K562 (cell line): ENCODE data around the gene ECE2. TPM values are rescaled to one million over a fixed set of nuclear protein-coding genes. Genes with fewer than 3 reads are reported as not detected.

Experiments used
- ATAC-seq: fragments of 200-7000 bp; cut with Tn5 transposase; 3 replicates; pipeline ENCODE4 v1.9.1; 2020; ENCODE audit warnings: moderate library complexity
- BruUV-seq: library from RNA; stranded (reverse); fragments of 400-500 nt; replicated peaks from 2 replicates; lab custom pipeline; 2021; lab: Mats Ljungman, UMichigan
- CTCF ChIA-PET: fragments of 300-600 bp; formaldehyde crosslinking; extraction: SDS; loops from one replicate; lab custom pipeline; 2021; ENCODE audit warnings: low intra/inter-chr PET ratio; lab: Yijun Ruan, JAX
- POLR2A ChIA-PET: fragments of 300-600, 350-650 bp; sonication (Branson Sonifier 250); formaldehyde crosslinking; extraction: SDS; loops from one replicate; lab custom pipeline; 2021; ENCODE audit warnings: antibody characterized with exemption, inconsistent platforms; lab: Yijun Ruan, JAX
- DNase-seq, 4 experiments: peaks; one replicate each; pipeline versions ENCODE4 v3.0.0 to v3.0.0-alpha.2; 2011 to 2018; ENCODE audit warnings: low spot score in 3 of 4, mixed read lengths in 3 of 4; ENCODE audit errors: extremely low read depth in 1 of 4
- FAIRE-seq: peaks from 2 replicates; lab custom pipeline; 2011; peaks lifted over from hg19 to GRCh38; lab: Jason Lieb, UNC
- H2AFZ ChIP-seq: 2 replicates; pipeline ENCODE4 v1.6.0; 2011; ENCODE audit warnings: low read depth, low read length, control low read depth, inconsistent platforms
- H3K27ac ChIP-seq: fragments of 200-600 bp; 3 replicates; pipeline ENCODE4 v1.8.0; 2011; ENCODE audit warnings: low read depth, mild to moderate bottlenecking, control low read depth, inconsistent platforms, low read length, moderate library complexity, mixed read lengths; ENCODE audit errors: extremely low read depth
- H3K27me3 ChIP-seq, 2 experiments: fragments of 300-600 bp in 1 of 2; 2 replicates in 1 of 2; 3 replicates in 1 of 2; pipeline versions ENCODE4 v1.6.0 to v1.8.0; 2011; ENCODE audit warnings: inconsistent platforms in 2 of 2, low read length in 2 of 2, mild to moderate bottlenecking in 1 of 2, mixed read lengths in 1 of 2, moderate library complexity in 1 of 2; ENCODE audit not compliant: control insufficient read depth in 2 of 2, insufficient read depth in 2 of 2
- H3K36me3 ChIP-seq: fragments of 300-600 bp; 3 replicates; pipeline ENCODE4 v1.8.0; 2011; ENCODE audit warnings: mild to moderate bottlenecking, low read length, inconsistent platforms; ENCODE audit not compliant: control insufficient read depth, insufficient read depth
- H3K4me1 ChIP-seq, 2 experiments: fragments of 200-600 bp in 1 of 2; replicated peaks in 1 of 2; 2 replicates in 1 of 2; 3 replicates in 1 of 2; pipeline versions ENCODE4 v1.5.1 to v1.8.0; 2011; ENCODE audit warnings: inconsistent platforms in 2 of 2, low read length in 2 of 2, mild to moderate bottlenecking in 1 of 2, mixed read lengths in 1 of 2, moderate library complexity in 1 of 2; ENCODE audit not compliant: control insufficient read depth in 2 of 2, insufficient read depth in 2 of 2
- H3K4me2 ChIP-seq: 2 replicates; pipeline ENCODE4 v1.6.1; 2011; ENCODE audit warnings: low read length, control low read depth, inconsistent platforms, mixed read lengths; ENCODE audit not compliant: insufficient read depth
- H3K4me3 ChIP-seq: fragments of 200-600 bp; sonication (generic), shearing (Covaris generic); 2 replicates; pipeline ENCODE4 v1.5.1; 2016; ENCODE audit warnings: control low read depth, inconsistent platforms
- H3K79me2 ChIP-seq: fragments of 200-600 bp; 3 replicates; pipeline ENCODE4 v1.8.0; 2011; ENCODE audit warnings: low read length, inconsistent platforms; ENCODE audit not compliant: control insufficient read depth, insufficient read depth
- H3K9ac ChIP-seq, 2 experiments: 2 replicates each; pipeline versions ENCODE4 v1.6.0 to v1.6.1; 2011; ENCODE audit warnings: low read depth in 2 of 2, low read length in 2 of 2, control low read depth in 1 of 2, inconsistent platforms in 1 of 2, mild to moderate bottlenecking in 1 of 2, mixed read lengths in 1 of 2; ENCODE audit not compliant: insufficient read depth in 1 of 2
- H3K9me1 ChIP-seq: one replicate; pipeline ENCODE4 v1.6.0; 2011; ENCODE audit warnings: inconsistent platforms, mild to moderate bottlenecking, low read length, moderate library complexity; ENCODE audit not compliant: control insufficient read depth, insufficient read depth
- H3K9me3 ChIP-seq: replicated peaks from 2 replicates; pipeline ENCODE4 v1.5.1; 2011; ENCODE audit warnings: low read depth, low read length, inconsistent platforms; ENCODE audit not compliant: control insufficient read depth, insufficient read depth
- H4K20me1 ChIP-seq: replicated peaks from 2 replicates; pipeline ENCODE4 v1.6.1; 2011; ENCODE audit warnings: low read length, inconsistent platforms, mixed read lengths; ENCODE audit not compliant: control insufficient read depth, insufficient read depth
- MECOM ChIP-seq: fragments of 250-450 bp; sonication (Bioruptor Pico); IDR thresholded peaks from 2 replicates; pipeline ENCODE4 v1.8.0; 2022; ENCODE audit warnings: inconsistent platforms
- NCOA2 ChIP-seq, 2 experiments: fragments of 450-650 bp; IDR thresholded peaks; 2 replicates each; pipeline ENCODE4 v1.6.1; 2018; ENCODE audit warnings: mild to moderate bottlenecking in 2 of 2, moderate library complexity in 1 of 2; ENCODE audit not compliant: partially characterized antibody in 2 of 2
- ZNF224 ChIP-seq: sonication (generic); formaldehyde crosslinking; IDR thresholded peaks from 2 replicates; pipeline ENCODE4 v1.8.0; 2022; ENCODE audit warnings: mild to moderate bottlenecking, missing genetic modification reagents
- WGBS: fragments of 100-300 bp; shearing (Covaris generic); methylation state at CpG from one replicate; pipeline ENCODE4 v1.1.6; 2016; ENCODE audit warnings: low coverage, mixed read lengths; ENCODE audit not compliant: insufficient coverage; ENCODE audit errors: missing lambda C conversion rate; 5-methylcytosine and 5-hydroxymethylcytosine counted together
- in situ Hi-C: fragments of 300-500 bp; cut with MboI; formaldehyde crosslinking; loops from 4 replicates; pipeline ENCODE4 v1.15.0; 2018; ENCODE audit warnings: inconsistent platforms, mixed read lengths
- intact Hi-C: fragments of 100-400 bp; cut with micrococcal nuclease; formaldehyde crosslinking; loops from 2 replicates; pipeline ENCODE4 v1.14.2; 2022
- polyA plus RNA-seq, 8 experiments: library from polyadenylated mRNA; depleted of rRNA in 4 of 8; stranded (reverse) in 5 of 8; unstranded in 3 of 8; fragments of >200 nt; fragmentation: Nextera tagmentation in 2 of 8; fragmentation: Illumina TruSeq in 1 of 8; extraction: Ambion mirVana in 2 of 8; extraction: Trizol in 1 of 8; gene quantifications; 2 replicates each; pipeline versions ENCODE4 v1.2.1 to v1.2.3, GENCODE V29; 2011 to 2014; ENCODE audit warnings: inconsistent platforms in 1 of 8, missing spikeins in 1 of 8
- total RNA-seq, 7 experiments: library from RNA; depleted of rRNA in 6 of 7; stranded (reverse); fragments of >200 nt in 6 of 7; fragmentation: Illumina TruSeq in 2 of 7; extraction: Trizol in 2 of 7; gene quantifications; 2 replicates each; pipeline versions ENCODE4 v1.2.1 to v1.2.3, GENCODE V29; 2011 to 2021; ENCODE audit warnings: low replicate concordance in 1 of 7
- TF ChIP-seq, protein P1 (sequence below): sonication (generic); formaldehyde crosslinking; IDR thresholded peaks from 2 replicates; pipeline ENCODE4 v1.4.0; 2020; ENCODE audit warnings: mild to moderate bottlenecking, missing genetic modification reagents

The ECE2 gene
- total and polyA plus RNA-seq, 9 of the 15 experiments (the other 6 are each of a cell fraction or from before 2014, with no cell fraction given), result not detected

DNA sequence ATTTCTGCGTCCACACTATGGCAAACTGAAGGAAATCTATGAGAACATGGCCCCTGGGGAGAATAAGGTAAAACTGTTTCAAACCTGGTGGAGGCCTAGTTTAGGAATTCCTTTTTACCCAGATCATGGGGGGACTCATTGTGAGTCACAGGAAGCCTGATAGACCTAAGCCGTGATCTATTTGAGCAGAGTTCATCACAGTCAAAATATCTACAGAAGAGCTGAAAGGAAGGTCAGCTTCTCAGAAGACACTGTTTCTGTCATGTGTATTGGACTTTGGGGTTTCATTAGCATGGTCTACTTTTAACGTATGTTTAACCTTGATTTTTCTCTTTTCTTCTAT lies 24.5 kb downstream of the ECE2 start:
- H3K9me1 ChIP-seq, result no peaks in the 10 kb centered on the region
- peaks cover 7 to 9% of the 10 kb centered on the region in 2 experiments; a peak in 4 of 5 replicates for H3K4me1 ChIP-seq
- TF ChIP-seq NCOA2 (IDR thresholded peaks at IDR 0.05; ENCODE audit: partially characterized antibody in 2 of 2) (no peak), MECOM (CRISPR knock-in tag) (no peak), ZNF224 (CRISPR knock-in tag) (0 out of 2 replicates have a peak, but pooled peaks have one; percentile 22)
- TF ChIP-seq, protein P1, sequence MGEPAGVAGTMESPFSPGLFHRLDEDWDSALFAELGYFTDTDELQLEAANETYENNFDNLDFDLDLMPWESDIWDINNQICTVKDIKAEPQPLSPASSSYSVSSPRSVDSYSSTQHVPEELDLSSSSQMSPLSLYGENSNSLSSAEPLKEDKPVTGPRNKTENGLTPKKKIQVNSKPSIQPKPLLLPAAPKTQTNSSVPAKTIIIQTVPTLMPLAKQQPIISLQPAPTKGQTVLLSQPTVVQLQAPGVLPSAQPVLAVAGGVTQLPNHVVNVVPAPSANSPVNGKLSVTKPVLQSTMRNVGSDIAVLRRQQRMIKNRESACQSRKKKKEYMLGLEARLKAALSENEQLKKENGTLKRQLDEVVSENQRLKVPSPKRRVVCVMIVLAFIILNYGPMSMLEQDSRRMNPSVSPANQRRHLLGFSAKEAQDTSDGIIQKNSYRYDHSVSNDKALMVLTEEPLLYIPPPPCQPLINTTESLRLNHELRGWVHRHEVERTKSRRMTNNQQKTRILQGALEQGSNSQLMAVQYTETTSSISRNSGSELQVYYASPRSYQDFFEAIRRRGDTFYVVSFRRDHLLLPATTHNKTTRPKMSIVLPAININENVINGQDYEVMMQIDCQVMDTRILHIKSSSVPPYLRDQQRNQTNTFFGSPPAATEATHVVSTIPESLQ, result 0 out of 2 replicates have a peak, but pooled peaks have one; percentile 43
- no peaks in the 10 kb centered on the region for H3K27me3 ChIP-seq
- intact Hi-C loops, result no loop called here
- in situ Hi-C loops, result no loop called here
- H3K36me3 ChIP-seq, result peaks cover 55% of the 10 kb centered on the region
- H3K9ac ChIP-seq, result peak overlapping the region; percentile 87 to 98; a peak in 3 of 4 replicates
- 37% methylated on average over 3 of the region's 3 CpGs for WGBS
- DNase-seq (no peak), FAIRE-seq (peak; percentile 32), ATAC-seq (no peak)
- H3K4me3 ChIP-seq, result peak overlapping the region; percentile 84
- TSS peak; percentile 53 for BruUV-seq
- peak overlapping the region; percentile 94 for H3K4me2 ChIP-seq
- H2AFZ ChIP-seq, result no peak overlapping the region
- POLR2A ChIA-PET, result interaction anchor here (1.0 to 1.3 kb wide), 2 partner anchors 11 to 45 kb away, joined by 3 to 5 read pairs; no protein-coding TSS in a partner anchor
- H3K27ac ChIP-seq, result peak overlapping the region; percentile 74; the same call in 2 of the 3 replicates
- H4K20me1 ChIP-seq, result no peaks in the 10 kb centered on the region; the same call in 1 of the 2 replicates
- CTCF ChIA-PET, result no interaction called here
- no peaks in the 10 kb centered on the region for H3K9me3 ChIP-seq
- peaks cover 30% of the 10 kb centered on the region for H3K79me2 ChIP-seq
